Measurements from ENCODE around the gene MAST4. TPM values are rescaled to one million over a fixed set of nuclear protein-coding genes. Genes with fewer than 3 reads are reported as not detected.
A peak's percentile ranks its signal among the peaks of the same experiment; 100 is the strongest.

The MAST4 gene
- total RNA-seq, 2 donors from 2014 or later = 50.4 to 60.6 TPM

DNA sequence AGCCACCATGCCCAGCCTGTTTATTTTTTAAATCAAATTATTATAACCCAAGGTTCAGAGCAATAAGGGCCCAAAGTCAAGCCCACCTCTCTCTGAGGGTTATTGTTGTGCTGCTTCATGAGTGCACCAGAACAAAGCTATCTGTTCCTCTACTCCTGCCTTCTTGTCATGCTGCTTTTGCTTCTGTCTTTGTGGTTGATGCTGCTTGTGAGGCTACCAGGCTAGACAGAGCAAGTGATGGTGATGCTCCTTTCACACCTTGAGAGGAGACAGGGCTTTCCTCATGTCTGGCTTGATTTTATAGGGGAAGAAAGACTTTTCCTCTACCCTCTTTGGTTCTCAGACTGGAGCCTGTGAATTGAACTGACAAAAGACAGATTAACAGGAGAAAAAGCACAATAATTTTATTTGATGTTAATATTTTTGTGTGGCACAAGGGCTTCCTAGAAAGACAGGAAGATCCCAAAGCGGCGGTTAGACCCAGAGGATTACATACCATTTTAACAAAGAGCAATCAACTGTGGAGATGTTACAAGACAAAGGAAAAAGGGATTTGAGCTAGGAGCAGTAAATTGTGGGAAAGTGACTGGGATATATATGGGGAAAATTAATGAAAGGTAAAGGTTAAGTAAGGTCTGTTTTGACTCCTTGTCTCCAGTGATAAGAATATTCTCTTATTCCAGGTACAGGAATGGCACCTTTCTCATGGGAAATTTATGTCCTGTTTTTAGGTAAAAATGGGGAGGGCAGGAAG lies 604.8 kb downstream of the MAST4 start:
- H3K4me3 ChIP-seq = no peak overlapping the region
- no peaks in the 10 kb centered on the region for H3K36me3 ChIP-seq
- no peaks in the 10 kb centered on the region for H3K27me3 ChIP-seq
- peaks cover 0 to 14% of the 10 kb centered on the region in 2 donors for H3K4me1 ChIP-seq
- no peak for TF ChIP-seq CTCF (IDR thresholded peaks at IDR 0.05)
- H3K27ac ChIP-seq = no peak overlapping the region
- H3K9me3 ChIP-seq = no peaks in the 10 kb centered on the region
- DNase-seq (ENCODE audit: low spot score) = no peak

DNA sequence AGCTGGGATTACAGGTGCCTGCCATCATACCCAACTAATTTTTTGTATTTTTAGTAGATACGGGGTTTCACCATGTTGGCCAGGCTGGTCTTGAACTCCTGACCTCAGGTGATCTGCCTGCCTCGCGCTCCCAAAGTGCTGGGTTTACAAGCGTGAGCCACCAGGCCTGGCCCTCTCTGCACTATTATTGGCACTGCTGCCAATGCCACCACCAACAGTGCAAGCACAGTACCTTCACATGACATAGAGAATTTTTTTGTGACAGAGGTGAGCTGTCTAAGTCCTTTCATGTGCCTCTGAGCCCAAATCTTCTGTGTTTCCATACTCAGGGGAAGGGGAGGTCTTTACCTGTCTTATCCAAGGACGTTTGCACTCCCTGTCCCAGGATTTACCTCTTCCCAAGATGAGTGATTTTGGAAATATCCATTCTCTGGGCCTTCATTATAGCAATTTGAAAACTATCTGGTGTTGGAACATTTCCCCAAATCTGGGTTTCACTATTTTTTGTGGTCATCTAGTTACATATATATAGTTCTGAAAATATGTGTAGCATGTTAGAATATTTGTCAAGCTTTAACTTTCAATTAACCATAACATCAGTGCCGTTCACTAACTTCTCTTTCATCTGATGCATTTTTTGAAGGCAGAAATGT lies 605.8 kb downstream of the MAST4 start:
- Histone ChIP-seq H3K36me3 (no peaks in the 10 kb centered on the region), H3K27me3 (no peaks in the 10 kb centered on the region), H3K4me3 (no peak overlapping the region), H3K4me1 (peaks cover 0 to 14% of the 10 kb centered on the region in 2 donors), H3K9me3 (no peaks in the 10 kb centered on the region), H3K27ac (no peak overlapping the region)
- no peak for TF ChIP-seq CTCF (IDR thresholded peaks at IDR 0.05)
- no peak for DNase-seq (ENCODE audit: low spot score)

- Histone ChIP-seq H3K4me1 (peaks cover 0 to 14% of the 10 kb centered on the region in 2 donors), H3K9me3 (no peaks in the 10 kb centered on the region), H3K4me3 (no peak overlapping the region), H3K27me3 (no peaks in the 10 kb centered on the region), H3K27ac (no peak overlapping the region), H3K36me3 (no peaks in the 10 kb centered on the region)
- no peak for DNase-seq (ENCODE audit: low spot score)
- TF ChIP-seq CTCF (IDR thresholded peaks at IDR 0.05) = no peak
These were observed 606.6 kb downstream of the MAST4 start for GRCh38 chr5:67202828-67203227.

DNA sequence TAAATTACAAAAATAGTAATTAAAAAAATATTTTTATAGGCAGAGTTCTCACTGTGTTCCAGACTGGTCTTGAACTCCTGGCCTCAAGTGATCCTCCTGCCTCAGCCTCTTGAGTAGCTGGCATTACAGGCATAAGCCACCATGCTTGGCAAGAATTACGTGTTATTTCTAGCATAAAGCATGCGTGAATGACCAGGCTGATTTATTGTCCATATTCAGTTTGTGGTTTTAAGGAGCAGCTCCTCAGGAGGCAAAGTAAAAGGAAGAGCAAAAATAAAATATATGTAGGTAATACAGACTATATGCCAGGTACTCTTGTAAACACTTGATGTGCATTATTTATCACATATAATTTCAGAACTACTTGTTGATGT lies 607.5 kb downstream of the MAST4 start:
- no peak for TF ChIP-seq CTCF (IDR thresholded peaks at IDR 0.05)
- Histone ChIP-seq H3K4me1 (peaks cover 0 to 14% of the 10 kb centered on the region in 2 donors), H3K36me3 (no peaks in the 10 kb centered on the region), H3K27ac (no peak overlapping the region), H3K27me3 (no peaks in the 10 kb centered on the region), H3K4me3 (no peak overlapping the region), H3K9me3 (no peaks in the 10 kb centered on the region)
- no peak for DNase-seq (ENCODE audit: low spot score)

GRCh38 chr5:67204821-67205220 lies 608.6 kb downstream of the MAST4 start:
- Histone ChIP-seq H3K27me3 (no peaks in the 10 kb centered on the region), H3K36me3 (no peaks in the 10 kb centered on the region), H3K4me3 (no peak overlapping the region), H3K4me1 (peaks cover 0 to 21% of the 10 kb centered on the region in 2 donors), H3K9me3 (no peaks in the 10 kb centered on the region), H3K27ac (peak overlapping the region in 1 of 2 donors; percentile 3)
- TF ChIP-seq CTCF (IDR thresholded peaks at IDR 0.05) = no peak
- DNase-seq (ENCODE audit: low spot score) = no peak
